Lung (tissue), 12 donors: ENCODE measurements around the gene RAB27A. TPM values are rescaled to one million over a fixed set of nuclear protein-coding genes. Genes with fewer than 3 reads are reported as not detected.
"Not testable (repeated sequence)": the region's sequence is repeated elsewhere in the genome, so short reads cannot be mapped to it uniquely, and the experiment has no call there.

Experiments
- ATAC-seq: fragments of 200-7000 bp; cut with Tn5 transposase; one replicate; pipeline ENCODE4 v1.9.1; 2020; ENCODE audit warnings: moderate number of reproducible peaks; ENCODE audit not compliant: insufficient read depth, low FRiP score
- DNase-seq, 3 donors: peaks; one replicate each; pipeline ENCODE4 v3.0.0-alpha.2; 2013 to 2017
- H3K27ac ChIP-seq, 2 donors: one replicate each; pipeline ENCODE4 v1.5.1; 2013; ENCODE audit warnings: mild to moderate bottlenecking in 2 of 2, moderate library complexity in 2 of 2, control low read depth in 1 of 2, inconsistent platforms in 1 of 2, low read depth in 1 of 2, low read length in 1 of 2
- H3K27me3 ChIP-seq, 3 donors: one replicate each; pipeline ENCODE4 v1.5.1; 2013; ENCODE audit warnings: low read length in 2 of 3; ENCODE audit not compliant: control insufficient read depth in 3 of 3, insufficient read depth in 3 of 3
- H3K36me3 ChIP-seq, 4 donors: one replicate each; pipeline ENCODE4 v1.5.1; 2013; ENCODE audit warnings: low read length in 4 of 4, mild to moderate bottlenecking in 1 of 4, moderate library complexity in 1 of 4; ENCODE audit not compliant: control insufficient read depth in 4 of 4, insufficient read depth in 4 of 4
- H3K4me1 ChIP-seq, 5 donors: one replicate each; pipeline ENCODE4 v1.5.1; 2013; ENCODE audit warnings: low read length in 5 of 5, mild to moderate bottlenecking in 2 of 5, moderate library complexity in 1 of 5; ENCODE audit not compliant: control insufficient read depth in 5 of 5, insufficient read depth in 5 of 5
- H3K4me3 ChIP-seq: one replicate; pipeline ENCODE4 v1.5.1; 2013; ENCODE audit warnings: mild to moderate bottlenecking, control low read depth, moderate library complexity
- H3K9ac ChIP-seq, 2 donors: one replicate each; pipeline ENCODE4 v1.5.1; 2013; ENCODE audit warnings: low read length in 2 of 2, control low read depth in 1 of 2; ENCODE audit not compliant: insufficient read depth in 1 of 2
- H3K9me3 ChIP-seq, 4 donors: one replicate each; pipeline ENCODE4 v1.5.1; 2013; ENCODE audit warnings: low read length in 3 of 4, mild to moderate bottlenecking in 1 of 4, moderate library complexity in 1 of 4; ENCODE audit not compliant: control insufficient read depth in 4 of 4, insufficient read depth in 3 of 4
- CTCF ChIP-seq: IDR thresholded peaks from 2 replicates; pipeline ENCODE4 v1.5.1; 2012; ENCODE audit warnings: mild to moderate bottlenecking; ENCODE audit errors: control extremely low read depth, extremely low read depth
- WGBS, 2 donors: extraction: QIAGEN DNeasy Blood & Tissue Kit; methylation state at CpG; one replicate each; pipeline ENCODE4 v1.1.7; 2013; 5-methylcytosine and 5-hydroxymethylcytosine counted together
- polyA plus RNA-seq, 2 donors: library from polyadenylated mRNA; stranded (reverse); fragments of 200-250 nt; gene quantifications; one replicate each; pipeline ENCODE4 v1.2.1, GENCODE V29; 2013
- total RNA-seq, 2 donors: library from RNA; depleted of rRNA in 1 of 2; stranded (reverse); fragments of >200 nt in 1 of 2; gene quantifications; one replicate each; pipeline ENCODE4 v1.2.1, GENCODE V29; 2014 to 2021
- donor health status: control.
- donor health status: control.
- donor health status: Bipolar disorder and iron deficiency.
- donor health status: healthy.
- donor health status: DM: yes; HTN: yes; CAD: no.

The RAB27A gene
- total and polyA plus RNA-seq, 4 donors = 24.4 to 77.1 (median 63.4) TPM

DNA sequence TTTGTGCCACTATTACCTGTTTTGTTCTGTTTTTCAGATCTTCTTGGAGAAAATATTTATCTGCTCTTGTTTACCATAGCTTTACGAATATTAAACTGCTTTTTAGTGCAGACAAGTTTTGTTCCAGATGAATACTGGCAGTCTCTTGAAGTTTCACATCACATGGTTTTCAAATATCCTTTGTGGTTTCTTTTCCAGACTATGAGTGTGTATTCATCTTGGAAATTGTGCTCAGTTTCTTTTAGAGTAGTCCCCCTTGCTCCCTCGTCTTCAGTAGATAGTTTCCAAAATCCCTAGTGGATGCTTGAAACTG, 30.6 kb upstream of the RAB27A start:
- no peak overlapping the region for H3K9ac ChIP-seq
- WGBS, 2 donors = 33 to 37% methylated on average over 2 of the region's 2 CpGs

GRCh38 chr15:55319537-55320237, 30.1 kb upstream of the RAB27A start:
- ATAC-seq (no peak), DNase-seq (peak in 2 of 3 donors; percentile 12 to 42)
- Histone ChIP-seq H3K4me1 (peaks cover 0 to 11% (median 3%) of the 10 kb centered on the region in 5 donors), H3K36me3 (no peaks in the 10 kb centered on the region), H3K9ac (peak overlapping the region; percentile 85 to 86), H3K27ac (peak overlapping the region; percentile 76 to 97), H3K27me3 (no peaks in the 10 kb centered on the region), H3K4me3 (peak overlapping the region; percentile 83), H3K9me3 (no peaks in the 10 kb centered on the region)
- TF ChIP-seq CTCF = no peak
- 45 to 52% methylated on average over 4 of the region's 4 CpGs for WGBS, 2 donors

More for the DNA sequence above, 30.6 kb upstream of the RAB27A start:
- Histone ChIP-seq H3K4me3 (no peak overlapping the region), H3K27ac (no peak overlapping the region), H3K4me1 (peaks cover 0 to 11% (median 3%) of the 10 kb centered on the region in 5 donors), H3K9me3 (no peaks in the 10 kb centered on the region), H3K27me3 (no peaks in the 10 kb centered on the region), H3K36me3 (no peaks in the 10 kb centered on the region)
- DNase-seq (peak in 1 of 3 donors; percentile 6), ATAC-seq (no peak)
- TF ChIP-seq CTCF = no peak

DNA sequence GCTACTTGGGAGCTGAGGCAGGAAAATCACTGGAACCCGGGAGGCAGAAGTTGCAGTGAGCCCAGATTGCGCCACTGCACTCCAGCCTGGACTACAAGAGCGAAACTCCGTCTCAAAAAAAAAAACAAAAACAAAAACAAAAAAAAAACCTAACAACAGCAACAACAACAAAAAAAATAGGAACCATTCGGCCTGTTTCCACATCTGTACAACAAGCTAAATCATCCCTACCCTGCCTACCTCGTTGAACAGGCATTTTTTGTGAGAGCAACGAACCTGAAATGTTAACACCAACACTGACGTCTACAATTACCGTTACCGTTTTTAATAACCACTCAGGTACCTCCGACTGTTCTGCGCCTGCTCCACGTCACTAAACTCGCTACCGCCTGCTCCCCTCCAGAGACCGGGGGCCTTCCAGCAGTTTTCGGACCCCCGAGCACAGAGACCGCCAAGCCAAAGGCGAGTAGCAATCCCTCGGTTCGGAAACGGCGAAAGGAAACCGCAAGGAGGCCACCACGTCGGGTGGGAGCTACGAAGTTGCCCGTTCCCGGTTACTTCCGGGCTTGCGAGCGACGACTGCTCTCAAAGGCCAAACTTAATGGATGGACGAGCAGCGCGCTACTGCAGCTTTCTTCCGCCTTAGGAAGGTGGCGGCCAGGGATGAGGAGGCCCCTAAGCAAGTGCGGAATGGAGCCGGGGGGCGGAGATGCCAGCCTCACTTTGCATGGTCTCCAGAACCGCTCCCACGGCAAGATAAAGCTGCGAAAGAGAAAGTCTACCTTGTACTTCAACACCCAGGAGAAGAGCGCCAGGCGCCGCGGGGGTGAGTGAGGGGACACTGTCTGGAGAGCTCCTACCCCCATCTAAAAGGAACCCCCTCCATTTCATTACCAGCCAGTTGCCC, 29.2 kb upstream of the RAB27A start, which contains the start of the genes PIGB and PIGBOS1:
Gene PIGB (plus strand): TSS at position 635 of the 907 bp plus-strand sequence. CDS start 29 bp downstream, at position 664.
Gene PIGBOS1 (minus strand): TSS at position 536 of the 907 bp plus-strand sequence. CDS start 1,331 bp downstream, outside the sequence.
- H3K9me3 ChIP-seq = no peaks in the 10 kb centered on the region
- H3K4me1 ChIP-seq = peaks cover 0 to 11% (median 3%) of the 10 kb centered on the region in 5 donors
- peak within 1 kb of the TSS; percentile 83 for H3K4me3 ChIP-seq
- H3K27ac ChIP-seq = peak within 1 kb of the TSS; percentile 76 to 97
- H3K9ac ChIP-seq = peak within 1 kb of the TSS; percentile 85 to 86
- peak; percentile 99 for ATAC-seq
- no peaks in the 10 kb centered on the region for H3K27me3 ChIP-seq
- 1% methylated on average over 49 of the region's 49 CpGs for WGBS, 2 donors
- DNase-seq = peak; percentile 89 to 95 (median 91)
- no peaks in the 10 kb centered on the region for H3K36me3 ChIP-seq
- no peak for TF ChIP-seq CTCF

GRCh38 chr15:55302801-55303200, 13.2 kb upstream of the RAB27A start:
- not testable (repeated sequence) for H3K4me1 ChIP-seq, DNase-seq, H3K27me3 ChIP-seq, H3K9ac ChIP-seq, H3K4me3 ChIP-seq, H3K9me3 ChIP-seq, ATAC-seq, H3K27ac ChIP-seq
- 95 to 97% methylated on average over 6 to 15 of the region's 32 CpGs for WGBS, 2 donors
- peaks cover 4 to 14% (median 7%) of the 10 kb centered on the region in 4 donors for H3K36me3 ChIP-seq
